GM12892 (cell line): Measurements from ENCODE around the gene DCAKD.
"Not testable (repeated sequence)": the region's sequence is repeated elsewhere in the genome, so short reads cannot be mapped to it uniquely, and the experiment has no call there.

Experiments used
- POLR2A ChIP-seq: IDR thresholded peaks from 2 replicates; pipeline ENCODE4 v1.6.1; 2011; ENCODE audit warnings: low read depth, low read length, control low read depth
- TAF1 ChIP-seq: IDR thresholded peaks from 2 replicates; pipeline ENCODE4 v1.6.1; 2011; ENCODE audit warnings: low read depth, mild to moderate bottlenecking, control low read depth, low read length, borderline replicate concordance

DNA sequence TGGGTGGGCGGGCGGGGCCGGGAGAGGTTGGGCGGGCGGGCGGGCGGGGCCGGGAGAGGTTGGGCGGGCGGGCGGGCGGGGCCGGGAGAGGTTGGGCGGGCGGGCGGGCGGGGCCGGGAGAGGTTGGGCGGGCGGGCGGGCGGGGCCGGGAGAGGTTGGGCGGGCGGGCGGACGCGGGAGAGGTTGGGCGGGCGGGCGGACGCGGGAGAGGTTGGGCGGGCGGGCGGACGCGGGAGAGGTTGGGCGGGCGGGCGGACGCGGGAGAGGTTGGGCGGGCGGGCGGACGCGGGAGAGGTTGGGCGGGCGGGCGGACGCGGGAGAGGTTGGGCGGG is 254 bp upstream of the DCAKD start:
- TF ChIP-seq POLR2A, TAF1: not testable (repeated sequence)
